Measurements from ENCODE around the gene CTBP2. TPM values are rescaled to one million over a fixed set of nuclear protein-coding genes. Genes with fewer than 3 reads are reported as not detected.
"Not testable (repeated sequence)": the region's sequence is repeated elsewhere in the genome, so short reads cannot be mapped to it uniquely, and the experiment has no call there.

Gene CTBP2
- total RNA-seq, 4 donors from 2014 or later = 41.8 to 55.9 (median 47.1) TPM

DNA sequence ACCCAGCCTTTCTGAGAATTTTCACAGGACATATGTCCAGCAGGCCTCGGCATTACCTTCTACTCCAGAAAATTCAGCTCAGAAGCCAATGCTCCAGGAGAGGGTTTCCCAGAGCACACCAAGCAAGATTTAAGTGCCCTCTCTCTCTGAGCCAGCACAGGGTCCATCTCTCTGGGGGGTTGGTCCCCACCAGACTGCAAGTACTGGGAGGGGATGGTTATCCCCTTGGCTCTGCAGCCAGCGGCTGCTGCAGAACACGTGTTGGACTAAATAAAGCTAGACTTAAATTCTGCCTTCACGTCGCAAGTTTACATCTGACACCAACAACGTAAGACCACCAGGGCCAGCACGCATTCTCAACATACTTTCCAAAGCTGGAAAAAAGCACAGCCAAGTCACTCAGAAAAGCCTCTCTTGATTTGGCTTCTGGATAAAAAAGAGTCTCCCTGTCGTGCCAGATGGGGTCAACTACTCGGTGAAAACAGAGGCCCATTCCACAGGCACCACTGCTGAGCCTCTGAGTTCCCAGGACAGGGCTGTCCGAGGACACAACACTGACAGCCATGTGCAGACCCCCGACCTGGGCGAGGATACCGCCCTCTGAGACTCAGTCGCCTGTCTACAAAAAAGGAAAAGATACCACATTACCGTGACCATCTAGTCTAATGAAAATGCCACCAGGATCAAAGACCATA is 77.3 kb downstream of the CTBP2 start:
- no peak for DNase-seq
- peaks cover 7 to 53% (median 17%) of the 10 kb centered on the region in 3 donors for H3K4me1 ChIP-seq
- WGBS, 2 donors = 67 to 81% methylated on average over 11 to 14 of the region's 15 CpGs
- intact Hi-C loops (cut with DNase I) = no loop called here
- H3K36me3 ChIP-seq = peaks cover 0 to 34% (median 0%) of the 10 kb centered on the region in 3 donors
- TF ChIP-seq, protein P1, sequence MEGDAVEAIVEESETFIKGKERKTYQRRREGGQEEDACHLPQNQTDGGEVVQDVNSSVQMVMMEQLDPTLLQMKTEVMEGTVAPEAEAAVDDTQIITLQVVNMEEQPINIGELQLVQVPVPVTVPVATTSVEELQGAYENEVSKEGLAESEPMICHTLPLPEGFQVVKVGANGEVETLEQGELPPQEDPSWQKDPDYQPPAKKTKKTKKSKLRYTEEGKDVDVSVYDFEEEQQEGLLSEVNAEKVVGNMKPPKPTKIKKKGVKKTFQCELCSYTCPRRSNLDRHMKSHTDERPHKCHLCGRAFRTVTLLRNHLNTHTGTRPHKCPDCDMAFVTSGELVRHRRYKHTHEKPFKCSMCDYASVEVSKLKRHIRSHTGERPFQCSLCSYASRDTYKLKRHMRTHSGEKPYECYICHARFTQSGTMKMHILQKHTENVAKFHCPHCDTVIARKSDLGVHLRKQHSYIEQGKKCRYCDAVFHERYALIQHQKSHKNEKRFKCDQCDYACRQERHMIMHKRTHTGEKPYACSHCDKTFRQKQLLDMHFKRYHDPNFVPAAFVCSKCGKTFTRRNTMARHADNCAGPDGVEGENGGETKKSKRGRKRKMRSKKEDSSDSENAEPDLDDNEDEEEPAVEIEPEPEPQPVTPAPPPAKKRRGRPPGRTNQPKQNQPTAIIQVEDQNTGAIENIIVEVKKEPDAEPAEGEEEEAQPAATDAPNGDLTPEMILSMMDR (IDR thresholded peaks at IDR 0.05) = no peak
- no peak for TF ChIP-seq POLR2A (IDR thresholded peaks at IDR 0.05)
- H3K27me3 ChIP-seq = no peaks in the 10 kb centered on the region
- peak overlapping the region in 2 of 4 donors; percentile 31 to 78 for H3K27ac ChIP-seq
- H3K4me3 ChIP-seq = no peak overlapping the region
- no peaks in the 10 kb centered on the region for H3K9me3 ChIP-seq

DNA sequence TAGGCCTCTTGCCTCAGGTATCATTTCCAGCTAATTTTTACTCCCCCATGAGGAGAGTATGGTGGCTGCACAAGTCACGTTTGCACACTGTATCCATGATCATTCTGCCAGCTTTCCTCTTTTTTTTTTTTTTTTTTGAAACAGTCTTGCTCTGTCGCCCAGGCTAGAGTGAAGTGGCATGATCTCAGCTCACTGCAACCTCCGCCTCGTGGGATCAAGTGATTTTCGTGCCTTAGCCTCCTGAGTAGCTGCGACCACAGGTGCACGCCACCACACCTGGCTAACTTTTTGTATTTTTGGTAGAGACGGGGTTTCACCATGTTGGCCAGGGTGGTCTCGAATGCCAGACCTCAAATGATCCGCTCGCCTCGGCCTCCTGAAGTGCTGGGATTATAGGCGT is 77.9 kb downstream of the CTBP2 start:
- H3K4me1 ChIP-seq = peaks cover 7 to 48% (median 12%) of the 10 kb centered on the region in 3 donors
- WGBS, 2 donors = 68 to 93% methylated on average over 5 to 12 of the region's 13 CpGs

DNA sequence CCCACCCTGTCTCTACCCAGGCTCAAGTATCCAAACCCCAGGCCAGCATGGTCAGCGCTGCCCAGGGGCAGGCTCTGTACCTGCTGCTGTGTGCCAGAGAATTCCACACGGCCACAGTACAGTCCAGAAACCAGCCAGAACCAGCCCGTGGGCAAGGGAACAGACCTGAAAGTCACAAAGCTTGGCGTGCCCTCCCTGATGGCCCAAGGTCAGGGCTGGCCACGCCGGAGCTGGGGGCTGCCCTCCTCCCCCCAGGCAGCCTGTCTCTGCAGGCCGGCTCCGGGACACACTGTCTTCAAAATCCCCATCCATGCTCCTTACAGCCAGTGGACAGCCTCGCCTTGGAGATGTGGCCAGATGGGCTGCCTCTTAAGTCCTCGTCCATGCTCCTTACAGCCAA is 78.4 kb downstream of the CTBP2 start:
- no peak overlapping the region for H3K4me3 ChIP-seq
- H3K27me3 ChIP-seq = no peaks in the 10 kb centered on the region
- 72 to 94% methylated on average over 2 to 3 of the region's 10 CpGs for WGBS, 2 donors
- peaks cover 7 to 43% (median 10%) of the 10 kb centered on the region in 3 donors for H3K4me1 ChIP-seq
- no peaks in the 10 kb centered on the region for H3K9me3 ChIP-seq
- H3K27ac ChIP-seq = no peak overlapping the region
- DNase-seq = no peak
- peaks cover 0 to 26% (median 0%) of the 10 kb centered on the region in 3 donors for H3K36me3 ChIP-seq
- TF ChIP-seq POLR2A (IDR thresholded peaks at IDR 0.05) = no peak
- TF ChIP-seq, protein P1 (IDR thresholded peaks at IDR 0.05) = no peak
- intact Hi-C loops (cut with DNase I) = no loop called here

More for the DNA sequence above, 77.9 kb downstream of the CTBP2 start:
- intact Hi-C loops (cut with DNase I); H3K9me3 ChIP-seq; H3K4me3 ChIP-seq; H3K27me3 ChIP-seq; DNase-seq: not testable (repeated sequence)
- peak overlapping the region in 1 of 4 donors; percentile 78 for H3K27ac ChIP-seq
- H3K36me3 ChIP-seq = peaks cover 0 to 29% (median 0%) of the 10 kb centered on the region in 3 donors

DNA sequence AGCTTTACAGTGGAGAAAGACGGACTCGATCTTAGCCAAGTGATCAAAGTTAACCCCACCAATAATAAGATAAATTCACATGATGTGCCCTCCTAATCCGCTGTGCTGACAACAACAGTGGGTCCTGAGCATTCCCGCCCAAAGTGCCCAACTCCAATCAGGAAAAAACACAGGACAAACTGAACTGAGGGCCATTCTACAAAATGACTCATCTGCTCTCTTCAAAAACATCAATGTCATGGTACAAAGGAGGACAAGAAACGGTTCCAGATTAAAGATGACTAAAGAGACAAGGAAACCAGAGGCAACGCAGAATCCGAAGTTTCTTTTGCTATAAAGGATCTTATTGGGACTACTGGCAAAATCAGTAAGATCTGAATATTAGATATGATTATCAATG is 79.4 kb downstream of the CTBP2 start:
- WGBS, 2 donors = 76 to 86% methylated on average over 7 of the region's 7 CpGs
- peaks cover 7 to 46% (median 10%) of the 10 kb centered on the region in 3 donors for H3K4me1 ChIP-seq
- TF ChIP-seq, protein P1 (IDR thresholded peaks at IDR 0.05) = no peak
- no peak for TF ChIP-seq POLR2A (IDR thresholded peaks at IDR 0.05)
- intact Hi-C loops (cut with DNase I) = no loop called here
- peaks cover 0 to 36% (median 0%) of the 10 kb centered on the region in 3 donors for H3K36me3 ChIP-seq
- no peak overlapping the region for H3K4me3 ChIP-seq
- H3K27me3 ChIP-seq = no peaks in the 10 kb centered on the region
- no peak overlapping the region for H3K27ac ChIP-seq
- no peak for DNase-seq
- no peaks in the 10 kb centered on the region for H3K9me3 ChIP-seq

DNA sequence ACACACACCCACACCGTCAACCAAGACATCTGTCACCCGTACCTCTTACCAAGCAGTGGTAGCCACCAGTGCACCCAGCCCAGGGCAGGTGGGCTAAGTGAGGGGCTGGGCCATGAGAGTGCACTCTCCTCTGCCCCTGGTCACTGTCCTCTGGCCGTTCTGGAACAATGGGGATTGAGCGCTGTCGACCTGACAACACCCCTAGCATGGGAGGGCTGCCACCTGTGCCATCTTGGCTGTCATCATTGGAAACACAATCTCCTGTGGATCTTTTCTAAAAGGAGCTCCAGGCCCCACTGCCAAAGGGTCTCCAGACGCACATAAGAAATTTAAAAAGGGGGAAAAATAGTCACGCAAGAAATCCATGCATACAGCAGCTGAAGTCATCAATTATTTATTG is 80.1 kb downstream of the CTBP2 start:
- Histone ChIP-seq H3K4me3 (no peak overlapping the region), H3K27ac (no peak overlapping the region), H3K4me1 (peaks cover 7 to 39% (median 8%) of the 10 kb centered on the region in 3 donors), H3K27me3 (no peaks in the 10 kb centered on the region), H3K36me3 (peaks cover 0 to 37% (median 0%) of the 10 kb centered on the region in 3 donors), H3K9me3 (no peaks in the 10 kb centered on the region)
- 80 to 86% methylated on average over 7 of the region's 7 CpGs for WGBS, 2 donors
- intact Hi-C loops (cut with DNase I) = no loop called here
- TF ChIP-seq, protein P1 (IDR thresholded peaks at IDR 0.05) = no peak
- TF ChIP-seq POLR2A (IDR thresholded peaks at IDR 0.05) = no peak
- DNase-seq = no peak
